Smooth muscle cell (in vitro differentiated cells): ENCODE data around the gene LARGE1. TPM values are rescaled to one million over a fixed set of nuclear protein-coding genes. Genes with fewer than 3 reads are reported as not detected.

ENCODE experiments used
- DNase-seq: peaks from one replicate; lab custom pipeline; 2025; ENCODE audit not compliant: unreplicated experiment; lab: John Stamatoyannopoulos, UW
- H2AFZ ChIP-seq: fragments of 200-600 bp; sonication (generic); 2 replicates; pipeline ENCODE4 v1.6.0; 2016; ENCODE audit warnings: antibody characterized with exemption, low read depth, mild to moderate bottlenecking
- H3F3A ChIP-seq: fragments of 200-600 bp; sonication (generic); 2 replicates; pipeline ENCODE4 v1.6.0; 2017; ENCODE audit warnings: antibody characterized with exemption, low read depth
- H3K27ac ChIP-seq: fragments of 200-600 bp; sonication (generic); 2 replicates; pipeline ENCODE4 v1.5.1; 2016; ENCODE audit warnings: low read depth, mild to moderate bottlenecking
- H3K27me3 ChIP-seq: fragments of 200-600 bp; sonication (generic); 2 replicates; pipeline ENCODE4 v1.6.1; 2016; ENCODE audit warnings: low read depth, mild to moderate bottlenecking
- H3K36me3 ChIP-seq: fragments of 200-600 bp; sonication (generic); 2 replicates; pipeline ENCODE4 v1.5.1; 2016; ENCODE audit warnings: low read depth
- H3K4me1 ChIP-seq: fragments of 200-600 bp; sonication (generic); 2 replicates; pipeline ENCODE4 v1.5.1; 2016; ENCODE audit warnings: low read depth
- H3K4me2 ChIP-seq: fragments of 200-600 bp; sonication (generic); 2 replicates; pipeline ENCODE4 v1.6.0; 2016; ENCODE audit warnings: mild to moderate bottlenecking
- H3K4me3 ChIP-seq: fragments of 200-600 bp; sonication (generic); 2 replicates; pipeline ENCODE4 v1.5.1; 2016; ENCODE audit warnings: mild to moderate bottlenecking
- H3K79me2 ChIP-seq: fragments of 200-600 bp; sonication (generic); 2 replicates; pipeline ENCODE4 v1.6.0; 2016; ENCODE audit warnings: low read depth, mild to moderate bottlenecking
- H3K9ac ChIP-seq: fragments of 200-600 bp; sonication (generic); 2 replicates; pipeline ENCODE4 v1.6.0; 2016; ENCODE audit warnings: low read depth
- H3K9me3 ChIP-seq: fragments of 200-600 bp; sonication (generic); replicated peaks from 2 replicates; pipeline ENCODE4 v1.5.1; 2016; ENCODE audit warnings: low read depth
- H4K20me1 ChIP-seq: fragments of 200-600 bp; sonication (generic); 2 replicates; pipeline ENCODE4 v1.6.0; 2016; ENCODE audit warnings: low read depth
- CTCF ChIP-seq: fragments of 200-600 bp; sonication (generic); IDR thresholded peaks from 2 replicates; pipeline ENCODE4 v1.5.1; 2017; ENCODE audit warnings: borderline replicate concordance, mild to moderate bottlenecking, antibody characterized with exemption; ENCODE audit not compliant: insufficient read depth, poor library complexity, severe bottlenecking
- WGBS: methylation state at CpG from one replicate; pipeline ENCODE4 v1.1.7; 2016; ENCODE audit warnings: low lambda C conversion rate; 5-methylcytosine and 5-hydroxymethylcytosine counted together
- polyA plus RNA-seq: library from polyadenylated mRNA; unstranded; fragments of >200 nt; fragmentation: Nextera tagmentation; extraction: Ambion mirVana; gene quantifications from 2 replicates; pipeline ENCODE4 v1.2.1, GENCODE V29; 2016
- total RNA-seq: library from RNA; depleted of rRNA; stranded (reverse); fragments of >200 nt; gene quantifications from 2 replicates; pipeline ENCODE4 v1.2.3, GENCODE V29; 2014

Gene LARGE1
- total and polyA plus RNA-seq, 2 experiments from 2014 or later = 11.9 to 18.0 TPM

- Histone ChIP-seq H3F3A (no peaks in the 10 kb centered on the region), H3K36me3 (no peaks in the 10 kb centered on the region), H3K27me3 (no peaks in the 10 kb centered on the region), H3K9me3 (no peaks in the 10 kb centered on the region), H3K27ac (no peak overlapping the region), H3K4me3 (no peak overlapping the region), H3K4me1 (no peaks in the 10 kb centered on the region), H3K4me2 (no peak overlapping the region), H4K20me1 (no peaks in the 10 kb centered on the region), H2AFZ (no peak overlapping the region), H3K79me2 (no peaks in the 10 kb centered on the region), H3K9ac (no peak overlapping the region)
- TF ChIP-seq CTCF = no peak
- DNase-seq = no peak
- WGBS = 87% methylated on average over 9 of the region's 9 CpGs
These were observed 659.8 kb downstream of the LARGE1 start for GRCh38 chr22:33260498-33260897.

GRCh38 chr22:33255791-33256190 lies 664.5 kb downstream of the LARGE1 start:
- H3K79me2 ChIP-seq = no peaks in the 10 kb centered on the region
- H3K4me1 ChIP-seq = no peaks in the 10 kb centered on the region
- peaks cover 3% of the 10 kb centered on the region for H3K27me3 ChIP-seq
- no peak overlapping the region for H3K27ac ChIP-seq
- no peak overlapping the region for H2AFZ ChIP-seq
- H3K9me3 ChIP-seq = no peaks in the 10 kb centered on the region
- no peaks in the 10 kb centered on the region for H4K20me1 ChIP-seq
- no peak overlapping the region for H3K4me3 ChIP-seq
- 89% methylated on average over 4 of the region's 4 CpGs for WGBS
- no peak for DNase-seq
- no peaks in the 10 kb centered on the region for H3K36me3 ChIP-seq
- H3K4me2 ChIP-seq = no peak overlapping the region
- no peak for TF ChIP-seq CTCF
- H3K9ac ChIP-seq = no peak overlapping the region
- H3F3A ChIP-seq = no peaks in the 10 kb centered on the region

- Histone ChIP-seq H3K4me3 (no peak overlapping the region), H3K36me3 (no peaks in the 10 kb centered on the region), H3K4me1 (no peaks in the 10 kb centered on the region), H3K4me2 (no peak overlapping the region), H3F3A (no peaks in the 10 kb centered on the region), H3K9me3 (no peaks in the 10 kb centered on the region), H3K27me3 (peaks cover 20% of the 10 kb centered on the region), H2AFZ (no peak overlapping the region), H4K20me1 (no peaks in the 10 kb centered on the region), H3K79me2 (no peaks in the 10 kb centered on the region), H3K9ac (no peak overlapping the region), H3K27ac (no peak overlapping the region)
- no peak for TF ChIP-seq CTCF
- WGBS = 54% methylated on average over 2 of the region's 2 CpGs
- DNase-seq = no peak
These were observed 671.3 kb downstream of the LARGE1 start for GRCh38 chr22:33248948-33249347.

GRCh38 chr22:33247758-33248157 lies 672.5 kb downstream of the LARGE1 start:
- no peak overlapping the region for H3K4me2 ChIP-seq
- no peaks in the 10 kb centered on the region for H3K4me1 ChIP-seq
- TF ChIP-seq CTCF = no peak
- WGBS = 86% methylated on average over 2 of the region's 2 CpGs
- no peaks in the 10 kb centered on the region for H3K9me3 ChIP-seq
- no peaks in the 10 kb centered on the region for H3K79me2 ChIP-seq
- no peak overlapping the region for H3K4me3 ChIP-seq
- no peaks in the 10 kb centered on the region for H4K20me1 ChIP-seq
- H2AFZ ChIP-seq = no peak overlapping the region
- no peak overlapping the region for H3K9ac ChIP-seq
- H3K36me3 ChIP-seq = no peaks in the 10 kb centered on the region
- H3K27ac ChIP-seq = no peak overlapping the region
- DNase-seq = no peak
- no peaks in the 10 kb centered on the region for H3F3A ChIP-seq
- peaks cover 19% of the 10 kb centered on the region for H3K27me3 ChIP-seq
